PFSK-1 (cell line): ENCODE measurements around the gene CENPP.

ENCODE experiments used
- POLR2AphosphoS5 ChIP-seq: IDR thresholded peaks from 2 replicates; pipeline ENCODE4 v1.6.1; 2012; ENCODE audit warnings: low read depth, mild to moderate bottlenecking, control low read depth, low read length, moderate library complexity
- REST ChIP-seq, 2 experiments: IDR thresholded peaks; 2 replicates each; pipeline versions ENCODE4 v1.6.1 to v1.8.0; 2011 to 2012; ENCODE audit warnings: low read depth in 2 of 2, low read length in 2 of 2, control low read depth in 1 of 2, inconsistent platforms in 1 of 2, mild to moderate bottlenecking in 1 of 2, moderate library complexity in 1 of 2; ENCODE audit not compliant: insufficient read depth in 1 of 2
- SIN3A ChIP-seq: IDR thresholded peaks from 2 replicates; pipeline ENCODE4 v1.6.1; 2012; ENCODE audit warnings: mild to moderate bottlenecking, low read length, moderate library complexity, borderline replicate concordance; ENCODE audit not compliant: insufficient read depth
- TAF1 ChIP-seq: IDR thresholded peaks from 2 replicates; pipeline ENCODE4 v1.6.1; 2012; ENCODE audit warnings: low read length, control low read depth, borderline replicate concordance; ENCODE audit not compliant: insufficient read depth

- TF ChIP-seq POLR2AphosphoS5 (no peak), TAF1 (no peak), REST (IDR thresholded peaks at IDR 0.05; ENCODE audit: insufficient read depth in 1 of 2, low read depth in 2 of 2, low read length in 2 of 2) (no peak), SIN3A (no peak)
Measured at GRCh38 chr9:92444841-92445240, 119.1 kb downstream of the CENPP start.
